ENCODE data around the gene SLC26A2. TPM values are rescaled to one million over a fixed set of nuclear protein-coding genes. Genes with fewer than 3 reads are reported as not detected.

SLC26A2 gene
- total and polyA plus RNA-seq, 2 of the 8 experiments (the other 6 are each of a cell fraction or from before 2014, with no cell fraction given), result 3.7 to 11.4 TPM

GRCh38 chr5:150014456-150014855 lies 53.9 kb downstream of the SLC26A2 start (continued):
- no peak for TF ChIP-seq RFX5 (IDR thresholded peaks at IDR 0.05; ENCODE audit: borderline replicate concordance, low read depth, low read length)
- no peak for TF ChIP-seq BRCA1 (IDR thresholded peaks at IDR 0.05; ENCODE audit: low read depth, low read length)
- TF ChIP-seq TBP (IDR thresholded peaks at IDR 0.05; ENCODE audit: low read depth, low read length), result no peak
- TF ChIP-seq ATF3 (IDR thresholded peaks at IDR 0.05; ENCODE audit: insufficient read depth, low read depth, low read length), result no peak
- no peak for TF ChIP-seq CHD2 (IDR thresholded peaks at IDR 0.05; ENCODE audit: low read length)
